SK-N-SH (cell line): ENCODE measurements around the gene OR51I2. TPM values are rescaled to one million over a fixed set of nuclear protein-coding genes. Genes with fewer than 3 reads are reported as not detected.

Source experiments
- CTCF ChIA-PET: fragments of 300-600, 350-600 bp; formaldehyde crosslinking; extraction: SDS; loops from one replicate; lab custom pipeline; 2021; lab: Yijun Ruan, JAX
- POLR2A ChIA-PET: fragments of 350-600 bp; sonication (Branson Sonifier 250); formaldehyde crosslinking; extraction: SDS; loops from one replicate; lab custom pipeline; 2020; ENCODE audit warnings: antibody characterized with exemption, inconsistent platforms; lab: Yijun Ruan, JAX
- DNase-seq: peaks from one replicate; pipeline ENCODE4 v3.0.0; 2012
- H2AFZ ChIP-seq: fragments of 200-600 bp; sonication (generic); 2 replicates; pipeline ENCODE4 v1.8.1; 2016; ENCODE audit warnings: antibody characterized with exemption, mild to moderate bottlenecking, low read depth
- H3F3A ChIP-seq: fragments of 200-600 bp; sonication (generic); replicated peaks from 2 replicates; pipeline ENCODE3; 2016; ENCODE audit warnings: antibody characterized with exemption, mild to moderate bottlenecking; ENCODE audit not compliant: insufficient read depth
- H3K27ac ChIP-seq, 2 experiments: fragments of 200-500 bp in 1 of 2; fragments of 200-600 bp in 1 of 2; sonication (Bioruptor generic) in 1 of 2; sonication (generic), shearing (Covaris generic) in 1 of 2; 2 replicates each; pipeline versions ENCODE4 v1.5.1 to v1.6.1; 2014 to 2016; ENCODE audit warnings: low read depth in 2 of 2, inconsistent platforms in 1 of 2, low read length in 1 of 2, mild to moderate bottlenecking in 1 of 2, mixed read lengths in 1 of 2
- H3K27me3 ChIP-seq: fragments of 200-600 bp; sonication (generic), shearing (Covaris generic); 2 replicates; pipeline ENCODE4 v1.6.1; 2016; ENCODE audit warnings: mixed run types; ENCODE audit not compliant: insufficient read depth
- H3K36me3 ChIP-seq, 2 experiments: fragments of 200-500 bp in 1 of 2; fragments of 200-600 bp in 1 of 2; sonication (Bioruptor generic) in 1 of 2; sonication (generic) in 1 of 2; replicated peaks in 1 of 2; 2 replicates each; pipeline versions ENCODE3 to v1.5.1; 2014 to 2016; ENCODE audit warnings: low read length in 1 of 2, mild to moderate bottlenecking in 1 of 2; ENCODE audit not compliant: insufficient read depth in 2 of 2, control insufficient read depth in 1 of 2
- H3K4me1 ChIP-seq, 2 experiments: fragments of 200-500 bp in 1 of 2; fragments of 200-600 bp in 1 of 2; sonication (Bioruptor generic) in 1 of 2; sonication (generic), shearing (Covaris generic) in 1 of 2; 2 replicates each; pipeline versions ENCODE4 v1.5.1 to v1.6.1; 2014 to 2016; ENCODE audit warnings: low read depth in 1 of 2, low read length in 1 of 2, mixed run types in 1 of 2; ENCODE audit not compliant: insufficient read depth in 2 of 2, control insufficient read depth in 1 of 2
- H3K4me2 ChIP-seq: fragments of 200-600 bp; sonication (generic), shearing (Covaris generic); 2 replicates; pipeline ENCODE4 v1.6.1; 2017; ENCODE audit warnings: mixed run types
- H3K4me3 ChIP-seq, 2 experiments: fragments of 200-500 bp in 1 of 2; fragments of 200-600 bp in 1 of 2; sonication (Bioruptor generic) in 1 of 2; sonication (generic), shearing (Covaris generic) in 1 of 2; 2 replicates each; pipeline versions ENCODE4 v1.5.1 to v1.8.1; 2014 to 2016; ENCODE audit warnings: low read depth in 2 of 2, inconsistent platforms in 1 of 2, low read length in 1 of 2, mild to moderate bottlenecking in 1 of 2, mixed read lengths in 1 of 2, moderate library complexity in 1 of 2
- H3K79me2 ChIP-seq: fragments of 200-600 bp; sonication (generic); 2 replicates; pipeline ENCODE4 v1.8.1; 2017; ENCODE audit warnings: mild to moderate bottlenecking; ENCODE audit not compliant: insufficient read depth
- H3K9ac ChIP-seq: fragments of 200-600 bp; sonication (generic); 2 replicates; pipeline ENCODE4 v1.6.1; 2017; ENCODE audit warnings: mixed run types
- H3K9me2 ChIP-seq: fragments of 200-600 bp; sonication (generic); 2 replicates; pipeline ENCODE4 v1.6.1; 2017; ENCODE audit warnings: mixed run types
- H3K9me3 ChIP-seq: fragments of 200-600 bp; sonication (generic); 2 replicates; pipeline ENCODE4 v1.6.1; 2017; ENCODE audit warnings: mixed run types, mild to moderate bottlenecking, moderate library complexity
- H4K20me1 ChIP-seq: fragments of 200-600 bp; sonication (generic); 2 replicates; pipeline ENCODE4 v1.6.1; 2017; ENCODE audit warnings: mild to moderate bottlenecking, mixed run types; ENCODE audit not compliant: insufficient read depth
- CHD2 ChIP-seq: fragments of 150-350 bp; IDR thresholded peaks from 2 replicates; pipeline ENCODE4 v1.6.1; 2018; ENCODE audit warnings: low read length; ENCODE audit not compliant: partially characterized antibody
- ELF1 ChIP-seq: IDR thresholded peaks from 2 replicates; pipeline ENCODE4 v1.4.0; 2012
- EP300 ChIP-seq, 2 experiments: IDR thresholded peaks; 2 replicates each; pipeline versions ENCODE4 v1.4.0 to v1.6.1; 2012; ENCODE audit warnings: borderline replicate concordance in 1 of 2, low read depth in 1 of 2, low read length in 1 of 2
- FOSL2 ChIP-seq: IDR thresholded peaks from 2 replicates; pipeline ENCODE4 v1.4.0; 2012; ENCODE audit warnings: low read depth, mild to moderate bottlenecking, moderate library complexity, borderline replicate concordance
- FOXJ3 ChIP-seq: sonication (generic); formaldehyde crosslinking; IDR thresholded peaks from 2 replicates; pipeline ENCODE4 v1.5.1; 2020; ENCODE audit warnings: mild to moderate bottlenecking, missing genetic modification reagents
- GABPA ChIP-seq: IDR thresholded peaks from 2 replicates; pipeline ENCODE4 v1.4.0; 2012; ENCODE audit warnings: low read depth, mild to moderate bottlenecking
- JUND ChIP-seq: IDR thresholded peaks from 2 replicates; pipeline ENCODE4 v1.4.0; 2012
- MXI1 ChIP-seq: IDR thresholded peaks from 2 replicates; pipeline ENCODE4 v1.6.1; 2012; ENCODE audit warnings: mild to moderate bottlenecking, low read depth, low read length, improper control_type of control experiment
- NFIC ChIP-seq: IDR thresholded peaks from 2 replicates; pipeline ENCODE4 v1.4.0; 2012; ENCODE audit warnings: borderline replicate concordance
- POLR2AphosphoS5 ChIP-seq: IDR thresholded peaks from 2 replicates; pipeline ENCODE4 v1.6.1; 2012; ENCODE audit warnings: low read depth, low read length
- RAD21 ChIP-seq: IDR thresholded peaks from 2 replicates; pipeline ENCODE4 v1.6.1; 2012; ENCODE audit warnings: mild to moderate bottlenecking, low read length
- RCOR1 ChIP-seq: fragments of 150-350 bp; IDR thresholded peaks from 2 replicates; pipeline ENCODE4 v1.6.1; 2017; ENCODE audit warnings: antibody characterized with exemption, low read length
- SMC3 ChIP-seq: IDR thresholded peaks from 2 replicates; pipeline ENCODE4 v1.6.1; 2012; ENCODE audit warnings: low read depth, low read length, improper control_type of control experiment
- TEAD4 ChIP-seq: IDR thresholded peaks from 2 replicates; pipeline ENCODE4 v1.4.0; 2012; ENCODE audit warnings: mild to moderate bottlenecking, borderline replicate concordance; ENCODE audit not compliant: insufficient read depth
- USF1 ChIP-seq: IDR thresholded peaks from 2 replicates; pipeline ENCODE4 v1.4.0; 2012; ENCODE audit warnings: low read depth, borderline replicate concordance
- YY1 ChIP-seq: IDR thresholded peaks from 2 replicates; pipeline ENCODE4 v1.4.0; 2012; ENCODE audit warnings: low read depth, mild to moderate bottlenecking
- ZBTB33 ChIP-seq: IDR thresholded peaks from 2 replicates; pipeline ENCODE4 v1.4.0; 2012; ENCODE audit warnings: low read depth, borderline replicate concordance
- WGBS: methylation state at CpG from one replicate; pipeline ENCODE4 v1.1.6; 2017; ENCODE audit warnings: low lambda C conversion rate; 5-methylcytosine and 5-hydroxymethylcytosine counted together
- polyA plus RNA-seq, 3 experiments: library from polyadenylated mRNA; depleted of rRNA; stranded (reverse); fragments of >200 nt; gene quantifications; 2 replicates each; pipeline ENCODE4 v1.2.3, GENCODE V29; 2012

The OR51I2 gene
- polyA plus RNA-seq, 1 of the 3 experiments (the other 2 are of a cell fraction): not detected

- Histone ChIP-seq H3K4me2 (no peak overlapping the region), H3K36me3 (no peaks in the 10 kb centered on the region), H3K4me1 (no peaks in the 10 kb centered on the region), H2AFZ (no peak overlapping the region), H3K9me3 (no peaks in the 10 kb centered on the region), H4K20me1 (no peaks in the 10 kb centered on the region), H3K79me2 (no peaks in the 10 kb centered on the region), H3F3A (no peaks in the 10 kb centered on the region), H3K9me2 (no peaks in the 10 kb centered on the region), H3K27ac (no peak overlapping the region), H3K9ac (no peak overlapping the region), H3K4me3 (no peak overlapping the region), H3K27me3 (peaks cover 8% of the 10 kb centered on the region)
- WGBS: 25% methylated on average over 1 of the region's 4 CpGs
- no peak for TF ChIP-seq NFIC
- TF ChIP-seq ELF1: no peak
- no peak for TF ChIP-seq CHD2
- no peak for TF ChIP-seq YY1
- TF ChIP-seq RAD21: no peak
- no peak for TF ChIP-seq POLR2AphosphoS5
- no peak for TF ChIP-seq SMC3
- no peak for TF ChIP-seq JUND
- TF ChIP-seq RCOR1: no peak
- no peak for TF ChIP-seq TEAD4
- TF ChIP-seq USF1: no peak
- TF ChIP-seq GABPA: no peak
- no peak for TF ChIP-seq FOSL2
- no peak for TF ChIP-seq FOXJ3 (CRISPR knock-in tag)
- TF ChIP-seq MXI1: no peak
- TF ChIP-seq EP300 (IDR thresholded peaks at IDR 0.05; ENCODE audit: borderline replicate concordance in 1 of 2, low read depth in 1 of 2, low read length in 1 of 2): no peak
- TF ChIP-seq ZBTB33: no peak
- no peak for DNase-seq
- ChIA-PET POLR2A (no interaction called here), CTCF (interaction anchor here (1.0 kb wide), 1 partner anchor 12 kb away, joined by 3 read pairs; no protein-coding TSS in a partner anchor)
Observed at GRCh38 chr11:5488798-5489399, 39.8 kb downstream of the OR51I2 start.
